Stimulated activated CD8-positive, alpha-beta memory T cell treated with anti-CD3 and anti-CD28 coated beads, Interleukin-15, amount 100 ng/mL, for 48 hours (primary cell): ENCODE results near the gene NDUFS6.

Experiments
- DNase-seq, 2 donors: peaks; one replicate each; pipeline ENCODE4 v3.0.0-alpha.2; 2020; ENCODE audit warnings: low read depth in 2 of 2

The NDUFS6 gene

DNA sequence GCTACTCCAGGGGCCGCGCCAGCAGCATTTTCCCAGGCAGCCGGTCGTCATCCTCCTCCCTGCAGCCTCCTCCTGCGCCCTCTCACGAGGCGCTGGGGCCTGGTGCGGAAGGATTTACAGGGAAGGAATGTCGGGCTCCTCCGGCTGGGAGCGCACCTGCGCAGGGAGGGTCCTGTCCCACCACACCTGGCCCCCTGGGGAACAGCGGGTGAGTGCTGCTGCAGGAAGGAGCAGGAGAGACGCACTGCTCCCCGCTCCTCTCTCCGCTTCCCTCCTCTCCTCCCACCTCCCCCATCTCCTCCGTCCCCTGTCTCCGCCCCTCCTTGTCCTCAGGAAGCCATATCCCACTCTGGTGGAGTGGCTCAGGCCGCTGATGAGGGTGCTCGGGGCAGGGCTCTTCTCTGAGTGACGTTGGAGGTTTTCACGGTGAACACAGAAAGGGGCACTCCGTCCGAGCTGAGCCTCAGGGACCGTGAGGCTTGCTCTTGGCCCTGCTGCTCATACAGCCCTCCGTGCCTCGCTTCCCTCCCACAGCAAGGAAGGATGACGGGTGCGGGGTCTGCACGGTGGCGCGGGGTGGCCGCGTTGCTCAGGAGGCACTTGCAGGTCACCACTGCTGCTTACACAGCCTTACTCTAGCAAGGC lies 50.2 kb downstream of the NDUFS6 start:
- DNase-seq: no peak

DNA sequence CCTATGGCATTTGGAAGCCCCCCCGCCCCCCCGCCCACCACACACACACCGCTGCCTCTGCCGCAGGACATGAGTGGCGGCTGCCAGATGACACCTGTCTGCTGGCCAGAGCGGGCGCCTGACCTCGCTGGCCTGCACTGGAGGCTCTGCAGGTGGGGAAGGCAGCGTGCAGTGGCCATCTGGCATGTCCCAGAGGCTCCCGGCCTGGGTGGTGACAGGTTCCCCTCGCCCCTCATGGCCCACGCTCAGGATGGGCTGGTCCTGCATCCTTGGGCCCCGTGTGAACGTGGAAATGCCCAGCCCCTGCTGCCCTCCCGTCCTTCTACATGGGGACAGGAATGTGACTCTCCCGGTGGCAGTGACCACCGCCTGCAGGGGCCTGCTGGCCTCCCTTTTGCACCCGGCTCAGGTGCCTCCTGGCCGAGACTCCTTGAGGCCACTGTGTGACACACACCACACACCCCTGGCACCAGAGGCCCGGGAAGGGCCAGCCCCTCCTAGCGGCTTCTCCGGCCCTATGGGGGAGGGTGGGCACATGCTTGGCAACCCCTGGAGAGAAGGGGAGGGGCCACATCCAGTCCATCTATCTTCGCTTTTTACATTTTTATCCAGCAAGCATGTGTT lies 51.2 kb downstream of the NDUFS6 start:
- no peak for DNase-seq

DNA sequence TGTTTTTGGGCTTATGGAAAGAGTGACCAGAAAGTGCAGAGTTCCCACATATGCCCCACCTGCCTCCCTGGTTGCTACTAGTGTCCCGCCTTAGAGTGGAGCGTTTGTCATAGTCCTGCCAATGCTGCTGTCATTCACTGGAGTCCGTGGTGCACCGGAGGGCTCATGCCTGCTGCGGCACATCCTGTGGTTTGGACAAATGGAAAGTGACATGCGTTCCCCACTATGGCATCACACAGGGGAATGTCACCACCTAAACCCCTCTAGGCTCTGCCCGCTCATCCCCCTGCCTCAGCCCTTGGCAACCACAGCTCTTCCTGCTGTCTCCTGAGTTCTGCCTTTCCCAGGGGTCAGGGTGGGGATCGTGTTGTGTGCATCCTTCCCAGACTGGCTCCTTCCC lies 52.3 kb downstream of the NDUFS6 start:
- no peak for DNase-seq

DNA sequence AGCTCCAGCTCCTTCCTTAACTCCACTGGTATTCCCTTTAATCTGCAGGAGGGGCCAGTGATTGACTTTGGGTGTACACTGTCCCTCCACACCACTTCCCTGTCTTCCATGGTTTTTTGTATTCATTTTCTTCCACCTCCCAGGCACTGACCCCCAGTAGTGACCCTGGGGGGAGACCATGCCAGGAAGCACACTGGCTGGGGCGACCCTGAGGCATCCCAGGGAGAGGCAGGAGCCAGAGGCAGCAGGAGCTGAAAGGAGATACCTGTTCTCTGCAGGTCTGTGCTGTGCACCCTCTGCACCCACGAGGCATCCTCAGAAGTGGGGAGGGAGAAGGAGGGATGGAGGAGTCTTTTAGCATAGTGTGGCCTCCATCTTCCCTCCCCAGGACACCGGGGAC lies 53.9 kb downstream of the NDUFS6 start:
- DNase-seq: no peak

DNA sequence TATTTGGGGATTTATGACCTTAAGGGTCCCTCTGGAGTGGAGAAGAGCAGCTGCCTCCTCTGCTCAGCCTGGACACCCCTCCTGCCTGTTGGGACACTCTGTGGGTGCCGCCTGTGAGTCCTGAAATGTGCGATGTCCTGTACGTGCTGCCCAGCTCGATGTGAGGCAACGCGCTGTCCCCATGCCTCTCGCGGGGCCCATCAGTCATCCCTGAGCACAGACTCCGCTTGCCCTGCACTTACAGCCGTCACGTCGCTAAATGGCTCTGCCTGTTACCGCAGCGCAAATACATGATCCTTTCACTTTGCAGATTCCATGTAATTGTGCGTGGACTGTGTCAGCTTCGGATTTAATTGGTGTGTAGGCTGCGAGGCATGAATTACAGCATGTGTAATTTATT lies 54.4 kb downstream of the NDUFS6 start:
- DNase-seq: no peak

DNA sequence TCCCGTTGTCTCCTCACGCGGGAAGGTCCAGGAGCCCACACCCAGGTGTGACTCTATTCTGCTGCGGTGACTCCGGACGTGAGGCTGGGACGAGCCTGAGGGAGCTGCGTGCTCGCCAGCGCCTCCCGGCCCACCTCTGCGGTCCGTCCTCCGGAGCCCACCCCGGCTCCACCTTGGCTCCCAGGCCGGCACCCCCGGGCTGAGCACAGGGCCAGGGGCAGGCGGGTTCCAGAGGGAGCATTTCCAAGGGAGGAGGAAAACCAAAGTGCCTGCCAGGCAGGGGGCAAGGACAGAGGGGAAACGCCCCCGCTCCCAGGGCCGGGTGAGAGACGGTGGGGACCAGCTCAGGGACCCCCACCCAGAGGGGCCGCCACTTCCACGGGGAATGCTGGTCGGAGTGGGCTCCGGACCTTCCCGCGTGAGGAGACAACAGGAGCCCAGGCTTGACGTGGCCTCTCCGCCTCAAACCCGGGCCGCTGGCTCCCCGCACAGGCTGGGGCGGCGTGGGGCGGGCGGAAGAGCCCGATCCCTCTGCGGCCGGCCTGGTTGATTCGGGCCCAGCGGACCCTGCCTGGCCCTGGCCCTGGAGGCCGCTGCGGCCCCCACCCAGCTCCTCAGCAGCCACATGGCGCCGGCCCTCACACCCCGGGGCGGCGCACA lies 55.5 kb downstream of the NDUFS6 start:
- no peak for DNase-seq

DNA sequence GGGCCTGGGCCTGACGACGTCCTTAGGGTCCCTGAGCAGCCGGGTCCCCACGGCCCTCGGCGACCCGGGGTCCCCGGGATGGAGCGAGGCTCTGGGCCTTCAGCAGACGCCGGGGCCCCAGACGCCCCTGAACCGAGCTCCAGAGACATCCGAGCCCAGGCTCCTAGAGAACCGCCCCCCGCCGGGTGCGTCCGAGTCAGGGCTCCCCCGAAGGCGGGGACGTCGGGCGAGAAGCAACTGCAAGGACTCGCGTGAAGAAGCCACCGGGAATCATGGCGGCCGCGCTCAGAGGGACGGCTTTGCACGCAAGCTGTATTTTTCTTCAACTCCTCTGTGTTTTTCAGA lies 56.0 kb downstream of the NDUFS6 start:
- DNase-seq: no peak

DNA sequence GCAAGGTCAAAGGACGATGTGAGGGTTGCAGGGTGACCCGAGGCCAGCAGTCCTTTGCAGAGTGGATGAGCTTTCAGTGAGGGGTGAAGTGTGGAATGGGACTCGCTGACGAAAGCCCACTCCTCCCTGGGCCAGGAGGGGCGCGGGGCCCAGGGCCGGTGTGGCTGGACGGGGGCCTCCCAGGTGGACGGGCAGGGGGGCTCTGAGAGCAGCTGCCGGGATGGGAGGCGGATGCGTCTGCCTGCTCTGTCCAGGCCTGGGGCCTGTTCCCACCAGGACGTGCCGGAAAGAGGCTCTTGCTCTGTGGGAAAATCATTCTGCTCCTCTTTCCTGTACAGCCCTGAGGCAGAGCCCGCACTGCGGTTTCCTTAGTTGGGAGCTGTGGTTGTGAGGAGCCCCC lies 57.2 kb downstream of the NDUFS6 start:
- no peak for DNase-seq

DNA sequence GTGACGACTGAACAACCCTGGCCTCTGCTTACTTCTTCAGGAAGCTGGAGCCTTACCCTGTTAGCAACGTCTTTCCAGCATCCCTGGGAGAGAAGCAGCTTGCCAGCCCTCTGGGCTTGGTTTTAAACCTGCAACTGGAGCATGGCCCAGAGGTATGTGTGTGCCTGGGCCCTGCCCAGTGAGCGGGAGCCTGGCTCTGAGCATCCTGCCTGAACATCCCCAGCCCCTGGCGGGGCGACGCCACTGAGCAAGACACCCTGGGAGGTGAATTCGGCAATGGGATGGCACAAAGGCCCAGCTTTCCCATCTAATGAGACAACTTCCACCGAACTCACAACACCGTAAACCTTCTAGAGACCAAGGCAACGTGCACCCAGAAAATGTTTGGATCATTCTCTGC lies 57.9 kb downstream of the NDUFS6 start:
- DNase-seq: no peak

DNA sequence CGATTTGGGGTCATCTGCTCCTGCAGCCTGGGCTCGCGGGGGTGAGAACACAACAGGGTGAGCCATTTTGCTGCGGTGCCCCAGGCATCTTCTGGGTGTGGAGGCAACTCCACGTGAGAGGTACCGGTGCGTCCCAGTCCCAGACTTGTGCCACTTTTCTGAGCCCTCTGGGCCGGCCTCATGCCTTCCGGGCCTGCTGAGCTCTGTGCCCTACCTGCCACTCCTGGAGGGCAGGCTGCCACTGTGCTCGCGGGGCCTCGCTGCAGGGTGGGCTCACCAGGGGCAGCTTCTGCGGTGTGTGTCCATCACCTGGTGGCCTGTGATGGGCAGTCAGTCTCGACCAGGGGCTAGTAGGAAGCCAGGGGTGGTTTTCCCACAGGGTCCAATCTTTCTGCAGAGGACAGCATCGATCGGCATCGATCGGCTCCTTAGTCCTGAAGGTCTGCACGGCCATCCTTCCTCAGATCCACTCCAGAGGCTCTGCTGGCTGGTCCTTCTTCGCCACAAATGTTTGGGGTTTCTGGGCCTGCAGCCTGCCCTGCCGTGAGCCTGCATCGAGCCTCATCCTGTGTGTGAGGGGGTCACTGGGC lies 58.9 kb downstream of the NDUFS6 start:
- DNase-seq: no peak

DNA sequence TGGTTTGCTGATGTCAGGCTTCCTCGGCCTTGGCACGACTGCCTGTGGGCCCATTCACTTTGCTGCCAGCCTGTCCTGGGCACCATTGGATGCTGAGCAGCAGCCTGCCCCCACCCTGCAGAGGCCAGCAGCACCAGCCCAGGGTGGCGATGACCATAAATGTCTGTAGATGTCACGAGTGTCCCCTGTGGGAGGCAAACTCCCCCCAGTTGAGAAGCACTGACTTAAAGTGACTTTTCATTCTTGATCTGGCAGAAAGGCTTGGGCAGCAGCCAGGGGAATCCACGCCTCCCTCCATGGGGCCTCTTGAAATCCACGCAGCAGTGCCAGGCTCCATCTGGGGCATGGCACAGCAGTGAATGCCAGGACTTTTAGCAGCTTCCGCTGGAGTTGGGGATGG lies 59.7 kb downstream of the NDUFS6 start:
- no peak for DNase-seq

DNA sequence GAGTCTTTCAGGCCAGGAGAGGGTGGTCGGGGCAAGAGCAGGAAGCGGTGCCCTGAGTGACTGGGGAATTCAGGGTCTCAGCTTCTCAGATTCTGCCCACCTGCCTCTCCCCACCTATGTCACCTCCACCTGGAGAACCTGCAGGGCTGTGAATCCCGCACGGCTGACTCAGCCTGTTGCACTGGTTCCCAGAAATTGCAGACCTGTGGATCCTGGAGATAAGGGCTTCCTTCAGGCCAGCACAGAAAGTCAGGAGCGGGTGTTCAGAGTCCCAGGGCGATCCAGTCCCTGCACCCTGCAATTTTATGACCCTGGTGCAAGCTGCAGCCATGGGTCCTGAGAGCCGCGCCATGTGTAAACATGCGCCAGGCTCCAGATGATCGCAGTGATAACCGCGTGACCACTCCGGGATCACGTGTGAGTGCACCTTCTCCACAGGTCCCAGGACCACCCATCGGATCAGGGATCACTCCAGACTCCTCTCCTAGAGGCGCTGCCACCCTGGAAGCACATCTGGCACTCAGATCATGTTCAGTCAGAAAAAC lies 63.8 kb downstream of the NDUFS6 start:
- no peak for DNase-seq

DNA sequence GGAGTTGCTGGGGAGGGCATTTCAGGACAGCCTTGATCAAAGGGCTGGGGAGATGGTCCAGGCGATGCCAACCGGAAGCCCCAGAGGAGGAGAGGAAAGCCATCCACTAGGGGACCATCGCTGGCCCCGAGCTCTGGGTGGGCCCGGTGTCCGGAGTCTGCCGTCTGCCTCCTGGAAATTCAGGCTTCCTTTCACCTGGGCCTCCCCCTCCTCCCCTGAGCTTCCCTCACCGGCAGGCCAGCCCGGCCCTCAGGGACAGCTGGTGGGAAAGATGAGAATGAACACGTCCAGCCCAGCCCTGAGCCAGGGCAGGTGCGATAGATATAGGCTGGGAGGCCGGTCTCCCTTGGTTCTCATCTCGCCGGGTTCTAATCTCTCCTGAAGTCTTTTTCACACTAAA lies 64.3 kb downstream of the NDUFS6 start:
- DNase-seq: no peak
